Activated naive CD4-positive, alpha-beta T cell treated with anti-CD3 and anti-CD28 coated beads, Interleukin-2, amount 50 U/mL, for 16 hours (primary cell): ENCODE results near the gene STAP2.

ENCODE experiments used
- DNase-seq: peaks from one replicate; pipeline ENCODE4 v3.0.0-alpha.2; 2020

The STAP2 gene, protein sequence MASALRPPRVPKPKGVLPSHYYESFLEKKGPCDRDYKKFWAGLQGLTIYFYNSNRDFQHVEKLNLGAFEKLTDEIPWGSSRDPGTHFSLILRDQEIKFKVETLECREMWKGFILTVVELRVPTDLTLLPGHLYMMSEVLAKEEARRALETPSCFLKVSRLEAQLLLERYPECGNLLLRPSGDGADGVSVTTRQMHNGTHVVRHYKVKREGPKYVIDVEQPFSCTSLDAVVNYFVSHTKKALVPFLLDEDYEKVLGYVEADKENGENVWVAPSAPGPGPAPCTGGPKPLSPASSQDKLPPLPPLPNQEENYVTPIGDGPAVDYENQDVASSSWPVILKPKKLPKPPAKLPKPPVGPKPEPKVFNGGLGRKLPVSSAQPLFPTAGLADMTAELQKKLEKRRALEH

GRCh38 chr19:4338441-4339355 lies at the start of gene STAP2:
Gene STAP2 (minus strand): TSS chr19:4338827. CDS start chr19:4338753, 74 bp downstream.
- DNase-seq: peak; percentile 54

GRCh38 chr19:4386041-4386782 lies 47.6 kb upstream of the STAP2 start:
- no peak for DNase-seq

DNA sequence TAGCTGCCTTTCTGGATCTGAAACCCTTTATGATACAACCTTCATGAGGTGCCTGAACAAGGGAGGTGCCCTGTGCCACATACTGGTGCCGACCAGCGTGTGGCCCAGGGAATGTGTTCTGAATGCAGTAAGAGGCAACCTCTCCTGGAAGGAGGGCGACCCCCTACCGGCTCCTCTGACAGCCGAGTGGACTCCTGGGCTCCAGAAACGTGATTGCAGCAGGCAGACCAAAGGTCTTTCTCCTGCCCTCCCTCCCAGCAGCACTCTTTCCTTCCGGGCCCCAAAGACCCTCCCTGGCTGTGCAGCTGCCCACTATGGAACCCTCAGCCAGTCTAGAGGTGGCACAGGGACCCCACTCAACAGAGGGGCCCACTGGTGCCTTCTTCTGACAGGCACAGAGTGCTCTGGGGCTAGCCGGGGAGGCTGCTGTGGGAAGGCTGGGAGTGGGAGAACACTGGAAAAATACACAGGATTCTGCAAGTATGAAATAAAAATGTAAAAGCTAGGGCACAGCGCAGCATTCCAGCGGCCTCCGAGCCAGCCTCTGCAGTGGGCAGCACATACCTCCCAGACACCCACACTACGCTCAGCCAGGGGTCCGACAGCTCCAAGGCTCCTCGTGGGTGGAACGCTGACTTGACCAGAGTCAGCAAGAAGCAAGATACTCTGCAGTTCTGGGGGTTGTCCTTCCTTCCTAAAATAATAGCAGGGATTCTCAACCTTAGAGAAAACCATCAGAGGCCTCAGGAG lies 46.8 kb upstream of the STAP2 start:
- DNase-seq: no peak

- peak; percentile 43 for DNase-seq
These were observed 41.7 kb upstream of the STAP2 start for GRCh38 chr19:4380254-4380727.

GRCh38 chr19:4379383-4380253 lies 41.0 kb upstream of the STAP2 start:
- DNase-seq: peak; percentile 34

DNA sequence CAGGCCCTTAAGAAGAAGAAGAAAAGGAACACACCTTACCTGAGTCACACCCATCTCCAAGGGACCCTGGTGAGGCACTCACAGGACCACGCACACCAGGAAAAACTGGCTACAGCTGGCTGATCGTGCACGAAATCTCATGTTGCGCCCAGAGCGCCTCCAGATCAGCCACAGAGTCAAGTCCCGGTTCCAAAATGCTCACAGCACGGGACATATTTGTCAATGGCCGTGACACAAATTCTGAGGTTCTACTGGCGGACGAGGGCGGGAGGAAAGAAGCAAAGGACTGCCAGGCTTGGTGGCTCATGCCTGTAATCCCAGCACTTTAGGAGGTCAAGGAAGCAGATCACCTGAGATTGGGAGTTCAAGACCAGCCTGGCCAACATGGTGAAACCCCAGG lies 40.3 kb upstream of the STAP2 start:
- no peak for DNase-seq

DNA sequence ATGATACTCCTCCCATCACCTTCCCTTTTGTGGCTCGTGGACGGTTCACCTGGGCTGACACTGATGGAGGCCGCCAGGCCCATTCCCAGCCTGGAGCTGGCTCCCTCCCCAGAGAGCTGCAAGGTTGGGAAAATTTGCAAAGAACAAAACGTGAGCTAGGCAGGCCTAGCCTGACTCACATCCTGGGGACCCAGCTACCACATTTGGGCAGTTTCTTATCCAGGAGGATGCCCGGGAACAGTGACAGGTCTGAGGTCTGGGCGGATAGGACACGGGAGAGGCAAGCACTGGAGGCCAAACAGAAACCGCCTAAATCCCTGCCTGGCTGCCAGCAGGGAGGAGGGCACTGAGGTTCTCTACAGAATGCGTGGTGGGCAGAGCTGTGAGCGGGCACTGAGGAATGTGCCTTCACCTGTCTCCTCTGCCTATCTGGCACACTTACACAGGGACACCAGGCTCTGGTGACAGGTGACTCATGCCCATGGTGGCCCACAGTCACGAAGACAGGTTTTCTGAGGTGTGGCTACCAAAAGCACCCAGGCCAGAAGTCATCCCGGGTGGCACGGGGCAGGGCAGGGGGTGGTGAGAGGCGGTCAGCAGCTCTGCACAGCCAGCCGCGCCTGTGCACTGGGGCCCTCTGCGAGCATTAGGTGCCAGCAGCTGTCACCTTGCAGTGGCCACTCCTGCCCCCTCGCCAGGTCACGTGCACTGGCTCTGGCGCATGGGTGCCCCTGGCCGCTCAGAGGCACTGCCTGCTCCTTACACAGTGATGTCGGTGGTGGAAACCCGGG lies 38.6 kb upstream of the STAP2 start:
- no peak for DNase-seq

GRCh38 chr19:4376671-4376990 lies 38.0 kb upstream of the STAP2 start:
- no peak for DNase-seq

DNA sequence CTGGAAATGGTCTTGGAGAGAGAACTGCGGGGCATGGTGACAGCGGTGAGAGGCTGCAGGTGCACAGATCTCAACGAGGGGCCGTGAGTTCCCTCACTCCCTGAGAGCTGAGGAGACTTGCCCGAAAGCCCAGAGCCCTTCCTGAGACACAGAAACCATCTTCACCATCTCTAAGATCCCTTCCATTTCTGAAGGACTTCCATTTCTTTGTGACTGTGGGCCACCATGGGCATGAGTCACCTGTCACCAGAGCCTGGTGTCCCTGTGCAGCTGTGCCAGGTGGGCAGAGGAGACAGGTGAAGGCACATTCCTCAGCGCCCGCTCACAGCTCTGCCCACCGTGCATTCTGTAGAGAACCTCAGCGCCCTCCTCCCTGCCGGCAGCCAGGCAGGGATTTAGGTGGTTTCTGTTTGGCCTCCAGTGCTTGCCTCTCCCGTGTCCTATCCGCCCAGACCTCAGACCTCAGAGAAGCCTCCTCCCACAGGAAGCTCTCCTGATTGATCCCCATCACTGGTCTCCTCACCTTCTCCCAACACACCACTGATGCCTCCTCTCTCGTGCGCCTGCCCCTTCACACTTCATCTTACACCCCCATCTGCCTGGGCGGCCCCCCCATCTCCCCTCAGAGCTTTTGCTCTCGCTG lies 37.5 kb upstream of the STAP2 start:
- no peak for DNase-seq

DNA sequence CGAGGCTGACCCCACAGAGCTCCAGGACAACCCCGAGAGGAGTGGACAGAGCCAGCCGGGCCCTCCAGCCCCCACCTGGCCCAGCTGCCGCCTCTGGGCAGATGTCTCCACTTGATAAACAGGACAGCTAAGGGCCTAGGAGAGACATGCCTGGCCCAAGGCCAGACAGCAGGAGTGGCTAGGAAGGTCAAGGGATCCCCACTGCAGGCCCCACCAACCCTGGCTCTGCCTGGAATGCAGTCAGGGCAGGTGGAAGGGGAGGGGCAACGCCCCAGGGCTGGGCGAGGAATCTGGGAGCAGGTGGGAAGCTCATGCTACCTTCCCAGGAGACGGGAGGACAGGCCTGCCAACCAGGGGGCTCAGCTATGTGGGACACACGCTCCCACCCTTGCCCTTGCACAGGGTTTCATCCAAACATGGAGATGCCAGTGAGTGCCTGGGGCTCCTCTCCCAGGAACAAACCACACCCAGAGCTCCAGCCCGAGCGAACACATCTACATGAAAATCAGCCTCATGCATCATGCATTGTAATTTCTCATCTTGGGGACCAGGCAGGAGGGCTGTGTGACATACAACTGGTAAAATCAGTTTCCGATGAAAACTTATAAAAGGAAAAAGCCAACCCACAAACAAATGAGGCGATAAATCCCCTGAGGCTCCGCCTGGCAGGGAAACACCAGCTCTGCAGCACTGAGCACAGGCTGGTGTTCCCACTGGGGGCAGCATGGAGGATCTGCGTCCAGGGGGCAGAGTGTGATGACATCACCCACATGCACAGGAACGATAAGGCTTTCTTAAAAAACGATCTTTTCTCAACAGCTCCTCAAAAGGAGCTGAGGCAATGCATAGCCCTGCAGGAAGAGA lies 36.8 kb upstream of the STAP2 start:
- no peak for DNase-seq

DNA sequence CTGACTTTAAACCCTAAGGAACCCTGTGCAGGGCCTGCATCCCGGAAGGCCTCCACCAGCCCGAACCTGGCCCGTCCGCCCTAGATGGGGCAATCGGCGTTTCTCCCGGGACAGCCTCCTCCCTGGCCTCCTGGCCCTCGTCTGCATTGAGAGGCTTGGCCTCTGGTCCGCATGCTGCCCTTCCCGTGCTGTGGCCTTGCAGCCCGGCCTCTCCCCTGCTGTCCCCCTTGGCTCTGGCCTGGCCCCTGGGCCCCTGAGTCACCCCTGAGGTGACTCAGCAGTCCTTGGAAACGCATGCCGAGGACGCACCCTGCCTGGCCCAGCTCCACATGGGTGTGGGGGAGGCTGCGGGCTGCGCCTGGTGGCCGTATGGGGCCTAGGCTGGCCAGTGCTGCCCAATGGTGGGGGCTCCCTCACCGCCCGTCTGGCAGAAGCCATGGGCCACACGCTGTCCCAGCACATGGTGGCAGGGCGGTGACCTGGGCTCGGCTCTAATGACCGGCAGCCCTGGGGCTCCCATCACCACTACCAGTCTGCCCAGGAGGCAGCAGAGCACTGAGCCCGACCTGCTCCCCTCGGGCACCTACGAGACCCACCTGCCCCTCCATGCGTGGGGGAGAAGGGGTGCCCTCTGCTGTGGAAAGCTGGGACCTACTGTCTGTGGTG lies 36.0 kb upstream of the STAP2 start:
- DNase-seq: no peak

GRCh38 chr19:4373601-4374497 lies 35.2 kb upstream of the STAP2 start:
- DNase-seq: no peak

DNA sequence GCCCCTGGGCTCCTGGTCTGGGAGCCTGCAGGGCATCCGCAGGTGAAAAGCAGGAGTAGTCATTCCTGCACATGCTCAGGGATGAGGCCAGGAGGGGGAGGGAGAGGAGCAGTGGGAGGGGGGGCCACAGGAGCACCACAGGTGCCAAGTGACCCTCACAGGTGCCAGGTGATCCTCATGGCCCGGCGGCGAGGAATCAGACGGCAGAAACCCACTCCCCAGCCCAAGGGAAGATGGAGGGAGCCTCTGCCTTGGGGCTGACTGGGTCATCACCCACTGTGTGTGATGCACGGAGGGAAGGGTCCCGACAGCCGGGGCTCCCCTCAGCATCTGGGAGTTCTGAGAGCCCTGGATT lies 34.4 kb upstream of the STAP2 start:
- DNase-seq: no peak

DNA sequence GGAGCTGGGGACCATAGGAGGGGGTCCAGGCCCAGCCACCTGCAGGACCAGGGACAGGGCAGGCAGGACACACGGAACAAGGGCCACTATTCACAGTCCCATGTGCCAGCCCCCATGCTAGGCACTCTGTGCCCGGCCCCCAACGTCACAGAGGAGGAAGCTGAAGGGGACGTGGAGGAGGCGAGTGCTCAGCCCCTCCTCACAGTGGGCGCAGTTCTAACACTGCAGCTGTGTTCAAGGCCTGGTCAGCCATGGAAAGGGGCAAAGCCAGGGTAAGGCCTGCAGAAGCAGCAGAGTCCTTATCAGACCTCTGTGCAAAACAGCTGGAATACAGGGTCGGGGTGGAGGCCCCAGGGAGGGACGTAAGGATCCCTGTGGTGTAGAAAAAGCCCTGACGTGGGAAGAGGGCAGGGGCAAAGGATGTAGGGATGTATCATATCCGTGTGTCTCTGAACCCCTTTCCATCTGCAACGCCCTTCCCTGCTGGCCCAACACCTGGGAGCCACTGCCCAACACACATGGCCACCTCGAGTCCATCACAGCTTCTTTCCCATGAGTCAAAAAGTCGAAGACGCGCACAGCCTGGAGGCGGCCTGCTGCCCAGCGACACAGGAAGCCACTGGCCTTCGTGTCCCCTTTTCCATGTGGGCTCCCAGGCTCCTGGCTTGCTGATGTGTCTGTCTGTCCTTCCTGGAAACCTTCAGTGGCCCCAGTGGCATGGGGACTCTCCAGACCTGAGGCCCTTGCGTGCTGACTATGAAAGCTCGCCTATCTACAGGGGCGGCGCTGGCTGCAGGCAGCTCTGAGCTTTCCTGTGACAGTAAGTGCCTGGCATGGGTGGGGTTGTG lies 33.8 kb upstream of the STAP2 start:
- DNase-seq: no peak

- no peak for DNase-seq
These were observed 32.9 kb upstream of the STAP2 start for GRCh38 chr19:4371247-4372164.
